Measurements from ENCODE around the gene TAB2.
"Not testable (repeated sequence)": the region's sequence is repeated elsewhere in the genome, so short reads cannot be mapped to it uniquely, and the experiment has no call there.

TAB2 gene

DNA sequence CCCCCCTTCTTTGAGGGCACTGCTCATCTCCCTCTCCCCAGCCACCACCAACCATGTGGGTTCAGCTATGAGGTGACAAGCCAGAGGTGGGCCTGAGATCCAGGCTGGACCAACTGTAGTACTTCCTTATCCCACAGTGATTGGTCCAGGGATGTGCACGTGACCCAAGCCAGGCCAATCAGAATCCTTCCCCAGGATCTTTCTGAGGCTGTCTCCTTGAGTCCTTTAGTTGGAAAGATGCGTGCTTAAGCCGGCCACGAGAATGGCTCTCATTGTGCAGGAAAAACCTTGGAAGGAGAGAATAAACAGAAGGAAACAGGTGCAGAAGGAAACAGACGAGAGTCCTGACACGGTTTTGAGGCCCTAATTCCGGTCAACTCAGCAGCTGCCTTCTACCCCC lies 128.1 kb downstream of the TAB2 start:
- no peak for DNase-seq

DNA sequence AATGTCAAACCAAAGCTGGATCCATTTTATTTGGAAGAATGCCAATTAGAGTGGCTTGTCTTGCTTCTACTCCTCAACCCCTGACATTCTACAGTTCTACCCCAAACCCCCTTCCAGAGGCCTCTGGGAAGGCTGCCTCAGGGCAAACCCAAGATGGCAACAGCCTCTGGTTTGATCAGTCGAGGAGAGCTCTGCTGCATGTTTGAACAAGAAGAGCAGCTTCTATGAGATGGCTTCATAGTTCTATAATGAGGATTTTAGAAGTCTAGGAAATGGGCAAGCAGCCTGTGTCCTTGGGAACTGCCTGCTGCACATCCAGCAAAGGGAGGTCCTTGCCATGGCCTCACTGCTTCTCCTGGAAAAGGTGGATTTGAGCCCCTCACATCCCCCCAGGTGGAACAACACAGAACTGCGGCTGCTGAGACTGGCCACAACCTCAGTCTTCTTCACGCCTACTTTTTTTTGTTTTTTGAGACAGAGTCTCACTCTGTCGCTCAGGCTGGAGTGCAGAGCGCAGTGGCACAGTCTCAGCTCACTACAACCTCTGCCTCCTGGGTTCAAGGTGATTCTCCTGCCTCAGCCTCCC lies 129.4 kb downstream of the TAB2 start:
- no peak for DNase-seq

DNA sequence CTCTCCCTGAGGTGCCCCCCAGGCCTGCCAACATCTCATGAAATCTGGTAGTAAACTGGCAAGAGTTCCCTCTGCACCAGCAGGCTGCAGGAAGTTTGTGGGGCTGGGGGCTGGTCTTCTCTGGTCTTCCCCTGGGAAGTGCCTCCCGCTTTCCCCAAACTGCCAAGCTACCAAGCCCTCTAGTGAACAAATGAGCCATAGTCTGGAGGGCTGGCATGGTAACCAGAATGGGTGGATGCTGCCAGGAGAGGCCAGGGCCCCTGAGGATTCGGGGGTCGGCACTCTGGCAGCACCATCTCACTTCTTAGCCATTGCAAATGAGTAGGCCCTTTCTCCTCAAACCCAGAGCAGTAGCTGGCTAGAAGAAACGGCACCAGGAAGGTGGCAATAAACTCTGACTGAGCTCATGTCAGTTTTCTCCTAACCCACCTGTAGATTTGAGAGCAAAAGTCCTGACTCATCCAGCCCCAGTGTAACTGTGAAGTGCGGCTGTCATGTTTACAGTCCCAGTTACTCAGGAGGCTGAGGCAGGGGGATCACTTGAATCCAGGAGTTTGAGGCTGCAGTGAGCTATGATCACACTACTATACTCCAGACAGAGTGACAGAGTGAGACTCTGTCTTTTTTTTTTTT lies 131.4 kb downstream of the TAB2 start:
- no peak for DNase-seq

DNA sequence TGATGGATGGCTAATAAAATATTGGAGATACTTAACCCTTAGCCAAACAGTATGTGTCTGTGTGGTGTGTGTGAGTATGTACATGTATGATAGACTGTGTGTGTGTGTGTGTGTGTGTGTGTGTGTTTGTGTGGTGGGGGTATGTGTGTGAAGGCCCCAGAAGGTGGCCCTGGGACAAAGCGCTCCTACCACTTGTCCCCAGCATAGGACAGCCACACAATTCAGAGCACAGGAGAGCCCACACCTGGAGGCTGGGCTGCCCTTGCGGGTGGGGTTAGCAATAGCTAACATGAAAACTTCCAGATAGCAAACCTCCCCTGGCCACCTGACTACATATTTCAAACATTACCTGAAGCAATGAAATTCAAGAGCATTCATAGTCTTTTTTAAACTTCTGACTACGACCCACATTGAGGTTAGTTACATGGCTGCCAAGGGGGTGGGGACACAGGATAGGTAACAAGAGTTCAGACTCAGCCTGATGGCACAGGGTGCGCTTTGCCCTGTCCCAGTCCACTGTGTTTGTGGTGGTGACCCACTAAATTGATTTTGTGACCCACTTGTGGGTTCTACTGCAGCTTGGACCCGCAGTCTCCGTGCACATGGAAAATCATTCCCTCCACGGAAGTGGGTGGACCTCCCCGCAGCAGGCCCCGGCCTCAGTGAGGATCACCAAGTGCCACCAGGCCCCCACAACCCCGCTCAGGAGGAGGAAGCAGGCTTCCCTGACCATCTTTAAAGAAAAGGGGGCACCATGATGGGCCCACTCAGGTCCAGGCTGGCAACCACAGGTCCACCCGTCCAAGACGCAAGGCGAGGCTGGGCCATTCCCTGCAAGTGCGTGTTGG lies 132.5 kb downstream of the TAB2 start:
- no peak for DNase-seq

DNA sequence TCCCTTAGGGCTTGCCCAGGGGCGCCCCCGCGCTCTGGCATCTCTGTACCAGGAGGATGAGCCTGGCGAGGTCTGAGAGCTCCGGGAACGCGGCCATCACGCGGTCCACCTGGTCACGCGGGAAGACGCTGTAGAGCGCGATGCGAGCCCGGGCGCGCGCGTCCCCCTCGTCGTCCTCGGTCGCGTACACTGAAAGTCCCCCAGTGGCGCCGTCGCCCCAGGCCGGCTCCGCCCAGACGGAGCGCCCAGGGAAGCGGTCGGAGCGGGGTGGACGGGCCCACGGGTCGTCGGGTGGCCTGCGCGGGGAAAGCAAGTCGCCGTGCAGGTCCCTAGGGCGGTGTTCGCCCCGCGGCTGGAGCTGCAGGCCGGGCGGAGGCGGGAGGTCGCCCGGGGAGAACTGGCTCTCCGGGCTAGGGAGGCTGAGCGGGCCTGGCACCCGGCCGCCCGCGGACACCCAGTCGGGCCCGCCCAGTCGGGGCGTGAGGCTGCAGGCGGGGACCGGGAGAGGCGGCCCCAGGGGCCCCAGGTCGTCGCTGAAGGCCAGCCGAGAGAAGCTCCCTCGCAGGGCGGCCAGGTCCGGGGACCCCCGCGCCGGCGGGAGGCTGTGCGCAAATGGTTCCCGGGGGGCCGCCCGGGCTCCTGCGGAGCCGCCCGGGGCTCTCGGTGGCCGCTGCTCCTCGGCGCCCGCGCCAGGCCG lies 133.3 kb downstream of the TAB2 start:
- no peak for DNase-seq

DNA sequence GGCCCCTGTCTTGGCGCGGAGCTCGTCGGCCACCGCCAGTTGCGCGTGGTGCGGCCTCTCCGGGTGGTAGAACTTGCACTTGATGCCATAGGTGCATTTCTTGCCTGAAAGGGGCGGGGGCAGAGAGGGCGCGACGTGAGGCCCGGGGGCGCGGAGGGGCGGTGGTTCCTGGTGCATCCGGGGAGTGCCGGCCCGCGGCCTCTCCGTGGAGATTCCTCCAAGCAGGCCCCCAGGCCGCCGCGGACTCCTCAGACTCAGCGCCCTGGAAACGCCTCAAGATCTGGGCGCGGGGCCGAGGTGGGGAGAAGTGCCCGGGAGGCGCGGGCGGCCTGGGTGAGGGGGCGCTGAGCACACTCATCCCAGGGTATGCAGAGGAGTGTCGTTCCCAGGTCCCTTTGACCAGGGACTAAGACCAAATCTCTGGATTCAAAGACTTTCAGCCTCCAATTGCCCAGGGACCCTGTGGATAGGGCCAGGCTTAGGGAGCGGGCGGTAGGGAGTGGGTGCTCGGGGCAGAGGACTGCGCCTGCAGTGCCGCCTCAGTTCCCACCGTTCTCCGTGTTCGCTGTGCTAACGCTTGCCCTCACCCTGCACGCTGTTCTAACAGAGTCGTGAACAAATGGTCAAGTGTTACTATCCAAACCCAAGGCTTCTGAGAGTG lies 134.0 kb downstream of the TAB2 start:
- no peak for DNase-seq

DNA sequence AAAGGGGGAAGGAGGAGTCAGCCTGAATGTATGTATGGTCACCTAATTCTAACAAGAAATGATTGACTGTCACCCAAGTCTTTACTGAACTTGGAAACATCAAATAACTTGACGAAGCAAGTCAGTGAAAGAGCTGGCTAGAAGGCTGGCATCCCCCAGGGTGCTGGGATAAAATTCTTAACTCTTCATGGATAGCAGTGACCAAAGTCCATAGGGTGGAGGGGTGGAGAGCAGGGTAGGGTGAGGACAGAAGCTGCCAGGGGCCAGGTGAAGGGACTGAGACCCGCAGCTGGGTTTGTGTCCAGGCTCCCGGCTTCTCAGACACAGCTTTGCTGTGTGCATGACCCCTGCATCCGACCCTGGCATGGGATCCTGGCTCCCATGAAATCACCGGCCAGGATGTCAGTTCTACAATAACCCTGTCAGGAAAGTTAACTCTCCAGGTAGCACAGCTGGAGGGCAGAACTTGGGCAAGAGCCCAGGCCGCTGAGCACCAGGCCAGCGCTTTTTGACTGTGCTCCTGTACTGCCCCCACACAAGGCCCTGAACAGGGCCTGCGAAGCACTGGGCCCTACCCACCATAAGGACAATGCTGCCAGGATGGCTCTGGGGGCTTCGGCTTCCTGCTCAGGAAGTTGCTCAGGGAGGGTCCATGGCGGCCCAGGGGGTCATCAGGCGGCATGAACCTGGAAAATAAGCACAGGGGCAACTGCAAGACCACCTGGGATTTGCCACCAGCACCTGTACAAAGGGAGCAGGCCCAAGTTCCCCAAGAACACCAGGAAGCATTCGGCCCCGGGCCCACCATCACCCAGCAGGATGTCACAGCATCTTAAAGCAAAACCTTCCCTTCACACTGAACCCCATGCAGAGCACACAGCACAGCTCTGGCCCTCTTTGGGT lies 134.8 kb downstream of the TAB2 start:
- DNase-seq: no peak

DNA sequence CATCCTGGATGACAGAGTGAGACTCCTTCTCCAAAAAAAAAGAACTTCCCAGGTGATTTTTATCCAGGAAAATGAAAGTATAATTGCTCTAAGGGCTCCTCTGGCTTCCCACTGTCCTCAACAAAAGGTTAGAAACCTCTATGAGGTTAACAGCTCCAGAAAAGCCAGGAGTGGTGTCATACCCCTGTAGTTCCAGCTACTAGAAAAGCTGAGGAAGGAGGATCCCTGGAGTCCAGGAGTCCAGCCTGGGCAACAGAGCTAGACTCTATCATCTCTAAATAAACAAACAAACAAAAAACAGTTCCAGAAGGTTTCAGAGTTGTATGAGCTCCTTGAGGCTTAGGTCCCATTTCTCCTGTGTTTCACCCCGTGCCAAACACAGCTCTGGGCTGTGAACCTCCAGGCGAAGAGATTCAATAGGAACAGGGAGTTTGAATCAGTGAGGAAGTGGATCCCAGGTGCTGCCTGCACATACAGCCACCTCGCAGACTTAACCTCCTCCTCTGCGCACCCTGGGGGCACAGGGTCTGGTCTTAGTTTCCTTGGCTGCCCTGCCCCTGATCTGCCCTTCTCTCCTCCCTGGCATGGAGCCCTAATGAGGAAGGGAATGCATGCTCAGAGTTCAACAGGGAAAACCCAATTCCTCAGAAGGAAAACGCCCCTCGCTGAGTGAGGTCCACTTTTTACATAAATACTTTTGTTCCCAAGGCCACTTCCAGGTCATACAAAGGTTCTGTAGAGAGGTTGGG lies 136.3 kb downstream of the TAB2 start:
- DNase-seq: no peak

DNA sequence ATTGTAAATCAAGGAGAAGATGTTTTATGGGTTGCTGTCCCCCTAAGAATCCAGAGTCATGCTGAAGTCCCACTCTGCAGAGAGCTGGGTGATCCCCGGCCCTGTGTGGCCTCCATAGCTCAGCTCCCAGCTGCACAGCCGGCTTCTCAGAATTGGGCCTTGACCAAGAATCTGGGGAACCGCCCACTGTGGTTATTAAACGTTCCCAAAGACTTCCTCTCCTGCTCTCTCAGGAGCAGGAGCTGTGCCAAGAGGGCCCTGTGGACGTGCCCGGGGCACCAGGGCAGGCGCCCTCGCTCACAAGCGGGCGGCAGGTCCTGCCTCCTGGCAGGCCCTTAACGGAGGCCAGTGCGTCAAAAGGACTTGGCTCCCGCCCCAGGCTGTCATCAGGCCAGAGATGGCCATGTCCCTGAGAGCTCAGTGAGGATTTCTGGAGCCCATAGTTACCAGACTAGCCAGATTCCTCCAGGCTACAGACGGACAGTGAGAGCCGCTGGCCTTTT lies 136.9 kb downstream of the TAB2 start:
- DNase-seq: peak; percentile 58

DNA sequence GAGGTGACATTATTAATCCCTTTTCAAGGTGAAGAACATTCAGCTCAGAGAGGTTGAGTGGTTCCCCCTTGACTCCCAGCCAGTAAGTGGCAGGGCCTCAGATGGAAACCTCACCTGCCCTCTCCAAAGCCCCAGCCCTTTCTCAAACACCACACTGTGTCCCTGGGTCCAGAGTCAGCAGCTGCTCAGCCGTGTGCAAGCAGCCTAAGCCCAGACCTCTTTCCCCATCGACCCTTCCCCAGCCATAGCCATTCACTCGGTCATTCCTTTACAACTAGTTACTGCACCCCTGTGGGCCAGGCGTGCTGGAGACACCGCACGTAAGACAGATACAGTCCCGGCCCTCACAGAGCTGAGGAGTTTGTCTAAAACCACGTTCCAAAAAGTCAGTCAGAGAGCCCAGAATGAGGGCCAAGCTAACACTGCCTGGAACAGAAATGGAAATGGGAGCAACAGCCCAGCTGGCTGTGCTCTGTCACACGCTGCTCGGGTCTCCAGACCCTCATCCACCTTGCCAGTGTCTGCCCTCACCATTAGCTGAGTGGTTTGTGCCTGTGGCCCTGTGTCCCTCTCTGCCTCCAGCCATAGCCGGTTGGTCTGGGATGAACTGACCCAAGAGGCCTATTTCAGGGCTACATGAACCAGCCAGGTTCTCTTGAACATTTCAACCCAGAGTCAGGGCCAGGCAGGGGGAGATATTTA lies 137.7 kb downstream of the TAB2 start:
- no peak for DNase-seq

DNA sequence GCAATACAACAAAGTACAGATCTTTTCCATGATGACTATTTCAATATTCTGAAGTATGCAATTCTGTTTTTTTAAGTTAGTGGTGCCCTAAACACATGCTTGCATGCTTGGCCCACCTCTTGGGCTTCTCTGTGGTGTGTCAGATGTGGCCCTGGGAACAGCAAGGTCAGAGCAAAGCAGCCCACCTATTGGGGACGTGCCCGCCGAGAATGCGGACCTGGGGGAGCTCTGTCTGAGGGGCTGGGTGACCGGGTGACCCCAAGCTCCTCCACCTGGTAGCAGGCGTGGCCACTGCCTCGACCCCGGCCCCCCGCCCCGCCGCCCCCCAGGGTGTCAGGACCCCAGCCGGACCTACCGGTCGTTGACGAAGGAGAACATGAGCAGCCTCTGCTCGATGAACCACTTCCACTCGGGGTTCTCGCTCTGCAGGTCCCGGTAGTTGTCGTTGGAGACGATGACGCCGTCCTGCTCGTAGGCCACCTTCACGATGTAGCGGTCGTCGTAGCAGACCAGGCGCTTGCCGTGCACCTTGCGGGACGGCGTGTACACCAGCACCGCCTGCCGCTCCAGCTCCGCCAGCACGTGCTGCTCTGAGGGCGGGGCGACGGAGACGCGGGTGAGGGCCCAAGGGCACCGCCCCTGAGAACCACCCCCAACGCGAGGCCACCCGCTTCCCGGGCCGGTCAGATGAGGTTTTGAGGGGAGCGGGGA lies 139.0 kb downstream of the TAB2 start:
- no peak for DNase-seq

DNA sequence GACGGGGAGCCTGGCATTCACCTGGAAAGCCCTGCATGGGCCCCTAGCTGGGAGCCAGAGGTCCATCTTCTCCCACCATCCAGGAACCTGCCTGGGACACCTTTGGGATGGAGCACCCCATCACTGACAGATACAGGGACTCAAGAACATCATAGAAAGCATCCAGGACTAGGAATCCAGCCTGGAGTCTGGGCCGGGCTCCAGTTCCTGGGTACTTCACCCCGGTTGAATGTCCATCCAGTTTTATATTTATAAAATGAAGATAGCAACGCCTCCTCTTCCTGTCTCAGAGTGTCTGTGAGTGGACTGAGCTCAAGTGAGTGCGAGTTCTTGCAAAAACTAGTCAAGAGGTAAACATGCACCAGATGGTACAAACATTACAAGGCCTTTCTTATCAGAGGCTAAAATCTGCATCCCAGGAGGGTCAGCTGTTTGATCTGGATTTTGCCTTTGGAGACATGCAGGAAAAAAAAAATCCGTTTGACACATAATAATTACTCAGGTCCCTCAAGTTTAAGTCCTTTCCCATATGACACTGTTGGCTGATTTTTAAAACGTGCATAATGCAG lies 139.9 kb downstream of the TAB2 start:
- DNase-seq: no peak

DNA sequence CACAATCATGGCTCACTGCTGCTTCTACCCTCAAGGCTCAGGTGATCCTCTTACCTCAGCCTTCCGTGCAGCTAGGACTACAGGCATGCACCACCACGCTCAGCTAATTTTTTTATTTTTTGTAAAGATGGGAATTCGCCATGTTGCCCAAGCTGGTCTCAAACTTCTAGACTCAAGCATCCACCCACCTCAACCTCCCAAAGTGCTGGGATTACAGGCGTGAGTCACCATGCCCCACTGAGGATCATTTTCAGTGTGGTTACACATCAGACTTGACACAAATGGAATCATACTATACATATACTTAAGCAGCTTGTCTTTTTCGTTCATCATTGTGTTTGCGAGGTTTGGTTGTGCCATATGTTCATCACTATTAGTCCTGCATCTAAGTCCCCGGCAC lies 140.7 kb downstream of the TAB2 start:
- no peak for DNase-seq

DNA sequence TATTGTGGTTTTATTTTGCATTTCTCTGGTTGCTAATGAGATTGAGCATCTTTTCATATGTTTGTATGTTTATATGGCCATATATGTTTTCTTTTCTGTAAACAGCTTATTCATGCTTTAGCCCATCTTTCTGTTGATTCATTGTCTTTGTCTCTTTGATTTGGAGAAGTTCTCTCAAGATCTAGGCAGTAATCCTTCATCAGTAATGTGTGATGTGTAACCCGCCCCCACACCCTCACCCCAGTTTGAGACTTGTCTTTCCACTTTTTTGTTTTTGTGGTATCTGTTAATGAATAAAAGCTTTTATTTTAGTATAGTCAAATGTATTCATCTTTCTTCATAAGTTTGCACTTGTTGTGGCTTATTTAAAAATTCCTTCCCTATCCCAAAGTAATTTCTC lies 141.3 kb downstream of the TAB2 start:
- DNase-seq: no peak

DNA sequence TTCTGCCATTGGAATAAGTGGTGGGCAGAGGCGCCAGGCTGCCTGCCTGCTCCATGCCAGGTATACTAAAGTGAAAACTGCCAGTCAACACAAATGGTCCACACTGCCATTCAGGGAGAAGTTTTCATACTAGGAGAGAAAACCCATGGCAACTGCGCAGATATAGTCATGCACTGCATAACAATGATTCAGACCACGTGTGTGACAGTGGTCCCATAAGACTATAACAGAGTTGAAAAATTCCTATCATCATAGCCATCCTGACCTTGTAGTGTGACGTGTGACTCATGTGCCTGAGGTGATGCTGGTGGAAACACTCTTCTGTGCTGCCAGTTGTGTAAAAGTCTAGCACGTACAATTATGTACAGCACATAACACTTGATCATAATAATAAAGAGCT lies 142.2 kb downstream of the TAB2 start:
- DNase-seq: no peak

DNA sequence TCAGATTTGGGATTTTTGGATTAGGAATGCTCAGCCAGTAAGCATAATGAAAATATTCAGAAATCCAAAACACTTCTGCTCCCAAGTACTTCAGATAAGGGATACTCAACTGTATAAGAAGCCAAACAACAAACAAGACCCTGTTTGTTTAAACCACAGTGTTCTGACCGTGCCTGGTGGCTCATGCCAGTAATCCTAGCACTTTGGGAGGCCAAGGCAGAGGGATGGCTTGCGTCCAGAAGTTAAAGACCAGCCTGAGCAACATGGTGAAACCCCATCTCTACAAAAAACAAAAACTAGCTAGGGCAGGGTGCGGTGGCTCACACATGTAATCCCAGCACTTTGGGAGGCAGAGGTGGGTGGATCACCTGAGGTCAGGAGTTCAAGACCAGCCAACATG lies 142.7 kb downstream of the TAB2 start:
- not testable (repeated sequence) for DNase-seq

Measured in cortex of kidney (tissue), 1 donor.